GM19452 (cell line): Measurements from ENCODE around the gene ATP5PB.
A peak's percentile ranks its signal among the peaks of the same experiment; 100 is the strongest.

Source experiments
- ATAC-seq: cut with Tn5 transposase; IDR thresholded peaks from one replicate; pipeline ENCODE4 v1.9.1; 2021; ENCODE audit not compliant: unreplicated experiment

The ATP5PB gene, protein sequence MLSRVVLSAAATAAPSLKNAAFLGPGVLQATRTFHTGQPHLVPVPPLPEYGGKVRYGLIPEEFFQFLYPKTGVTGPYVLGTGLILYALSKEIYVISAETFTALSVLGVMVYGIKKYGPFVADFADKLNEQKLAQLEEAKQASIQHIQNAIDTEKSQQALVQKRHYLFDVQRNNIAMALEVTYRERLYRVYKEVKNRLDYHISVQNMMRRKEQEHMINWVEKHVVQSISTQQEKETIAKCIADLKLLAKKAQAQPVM

DNA sequence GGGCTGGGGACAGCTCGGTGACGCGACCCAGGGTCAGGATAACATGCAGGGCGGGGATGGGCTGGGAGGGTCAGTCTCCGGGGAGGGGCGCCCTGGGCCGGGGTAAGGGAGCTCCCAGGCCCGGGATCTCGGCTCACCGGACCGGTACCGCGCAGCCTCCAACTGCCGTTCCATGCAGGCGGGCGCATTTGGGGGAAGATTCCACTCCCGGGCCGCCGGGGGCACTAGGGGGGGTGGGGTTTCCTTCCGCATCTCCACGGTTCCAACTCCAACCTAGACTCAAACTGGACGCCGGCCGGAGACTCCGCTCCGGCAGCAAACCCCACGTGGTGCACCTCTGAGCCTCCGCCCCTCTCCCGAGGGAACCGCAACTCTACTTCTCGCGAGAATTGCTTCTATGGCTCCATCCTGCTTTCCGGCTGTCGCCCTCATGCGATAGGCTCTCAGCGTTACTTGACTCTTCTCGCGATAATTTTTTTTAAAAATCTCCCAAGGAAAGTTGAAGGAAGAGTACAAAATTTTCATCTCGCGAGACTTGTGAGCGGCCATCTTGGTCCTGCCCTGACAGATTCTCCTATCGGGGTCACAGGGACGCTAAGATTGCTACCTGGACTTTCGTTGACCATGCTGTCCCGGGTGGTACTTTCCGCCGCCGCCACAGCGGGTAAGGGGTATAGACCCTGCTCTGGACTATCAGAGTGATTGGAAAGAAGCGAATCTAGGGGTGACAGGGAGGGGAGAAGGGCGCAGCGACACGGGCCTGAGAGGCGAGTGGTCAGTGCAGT is at the start of gene ATP5PB, which contains the start of gene WDR77:
Gene ATP5PB, plus strand, starts transcription at position 547 of the 785 bp plus-strand sequence. Its CDS starts 78 bp downstream, at position 625.
Gene WDR77, minus strand, starts transcription at position 339 of the 785 bp plus-strand sequence. Its CDS starts 87 bp downstream, at position 252.
- peak; percentile 95 for ATAC-seq

- ATAC-seq = no peak
These were observed 49.3 kb upstream of the ATP5PB start for GRCh38 chr1:111399792-111400610.

- no peak for ATAC-seq
These were observed 47.2 kb upstream of the ATP5PB start for GRCh38 chr1:111402083-111402482.

DNA sequence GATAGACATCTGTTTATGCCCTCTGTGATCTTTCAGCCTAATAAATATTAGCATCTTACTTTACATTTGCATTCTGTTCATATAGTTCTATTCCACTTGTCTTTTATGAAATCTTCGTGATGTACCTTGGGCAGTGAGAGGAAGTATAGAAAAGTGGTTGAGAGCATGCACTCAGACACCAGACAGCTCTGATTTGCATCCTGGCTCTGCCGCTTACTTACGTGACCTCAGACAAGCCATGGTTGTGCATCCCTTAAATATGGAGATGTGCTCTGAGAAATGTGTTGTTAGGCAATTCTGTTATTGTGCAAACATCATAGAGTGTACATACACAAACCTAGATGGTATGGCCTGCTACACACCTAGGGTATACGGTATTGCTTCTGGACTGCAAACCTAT is 44.7 kb upstream of the ATP5PB start:
- no peak for ATAC-seq

DNA sequence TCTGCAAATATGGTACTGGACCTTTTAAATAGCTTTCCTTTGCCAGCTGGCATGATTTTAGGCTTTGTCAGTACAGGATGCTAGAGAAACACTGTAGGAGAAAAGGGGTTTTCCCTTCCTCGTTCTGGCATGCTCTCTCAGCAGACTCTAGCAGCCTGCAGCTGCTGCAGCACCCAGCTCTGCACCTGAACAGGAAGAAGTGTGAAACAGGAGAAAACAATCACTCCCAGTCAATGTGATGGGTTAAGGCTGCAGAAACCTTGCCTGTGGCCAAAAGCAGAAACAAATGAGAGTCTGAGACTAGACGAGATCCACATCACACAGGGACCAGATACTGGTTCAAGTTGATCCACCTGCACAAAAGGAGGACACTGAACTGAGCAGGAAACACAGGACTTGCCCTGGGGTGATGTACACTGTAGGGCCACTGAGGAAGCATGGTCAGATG is 42.9 kb upstream of the ATP5PB start:
- peak; percentile 98 for ATAC-seq

GRCh38 chr1:111407301-111407700 is 42.0 kb upstream of the ATP5PB start:
- no peak for ATAC-seq

GRCh38 chr1:111412839-111413238 is 36.4 kb upstream of the ATP5PB start:
- ATAC-seq = no peak

- ATAC-seq = no peak
These were observed 34.5 kb upstream of the ATP5PB start for GRCh38 chr1:111414756-111415155.

GRCh38 chr1:111415461-111415860 is 33.8 kb upstream of the ATP5PB start:
- no peak for ATAC-seq

DNA sequence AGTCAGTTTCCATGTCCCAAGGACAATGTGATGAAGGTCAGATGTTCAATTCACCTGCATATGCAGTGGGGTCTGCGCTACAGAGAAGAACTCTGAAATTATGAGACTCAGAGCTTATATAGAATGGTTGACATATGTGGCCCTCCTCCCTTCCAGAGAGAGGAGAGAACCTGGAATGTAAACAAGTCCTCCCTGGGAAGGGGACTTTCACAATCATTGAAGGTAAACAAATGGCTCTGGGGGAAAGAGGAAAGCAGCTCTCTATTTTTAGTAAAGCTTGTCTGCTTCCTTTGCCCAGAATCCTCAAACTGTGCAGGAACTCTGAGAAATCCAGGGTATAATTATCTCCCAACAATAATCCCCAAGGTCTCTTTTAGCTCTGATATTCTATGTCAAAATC is 31.5 kb upstream of the ATP5PB start:
- no peak for ATAC-seq

DNA sequence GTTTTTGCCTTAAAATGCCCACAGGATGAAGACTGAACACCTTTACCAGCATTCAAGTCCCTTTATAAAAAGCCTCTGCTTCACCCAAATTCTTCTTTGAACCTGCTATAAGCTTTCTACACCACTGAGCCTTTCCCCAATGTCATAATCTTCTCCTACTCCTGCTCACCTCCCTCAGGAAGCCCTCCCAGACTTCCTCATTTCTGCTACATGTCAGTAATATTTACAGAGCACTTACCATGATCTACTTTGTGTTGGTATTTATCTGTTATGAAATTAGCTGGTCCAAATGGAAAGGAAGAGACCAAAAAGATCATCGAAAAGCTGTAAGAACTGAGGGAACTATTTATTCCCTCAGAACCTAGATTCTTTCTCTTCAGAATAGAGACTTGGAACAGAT is 30.2 kb upstream of the ATP5PB start:
- no peak for ATAC-seq

DNA sequence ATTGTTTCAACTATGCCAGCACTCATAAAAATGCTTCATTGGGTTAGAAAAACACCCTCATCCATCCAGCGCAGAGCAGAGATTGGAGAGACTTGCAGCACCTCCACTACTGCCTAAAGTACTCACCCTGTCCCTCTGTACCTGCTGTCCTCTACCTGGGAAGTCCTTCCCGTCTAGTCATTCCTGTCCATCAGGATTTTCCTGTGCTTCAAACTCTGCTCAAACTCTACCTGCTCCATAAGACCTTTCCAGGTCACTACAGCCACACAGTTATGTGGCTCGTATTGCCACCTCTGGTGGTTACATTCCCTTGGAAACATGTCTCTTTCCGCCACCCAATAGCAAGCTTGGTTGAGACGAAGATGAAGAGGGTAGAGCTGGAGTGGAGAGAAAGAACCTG is 28.9 kb upstream of the ATP5PB start:
- no peak for ATAC-seq

DNA sequence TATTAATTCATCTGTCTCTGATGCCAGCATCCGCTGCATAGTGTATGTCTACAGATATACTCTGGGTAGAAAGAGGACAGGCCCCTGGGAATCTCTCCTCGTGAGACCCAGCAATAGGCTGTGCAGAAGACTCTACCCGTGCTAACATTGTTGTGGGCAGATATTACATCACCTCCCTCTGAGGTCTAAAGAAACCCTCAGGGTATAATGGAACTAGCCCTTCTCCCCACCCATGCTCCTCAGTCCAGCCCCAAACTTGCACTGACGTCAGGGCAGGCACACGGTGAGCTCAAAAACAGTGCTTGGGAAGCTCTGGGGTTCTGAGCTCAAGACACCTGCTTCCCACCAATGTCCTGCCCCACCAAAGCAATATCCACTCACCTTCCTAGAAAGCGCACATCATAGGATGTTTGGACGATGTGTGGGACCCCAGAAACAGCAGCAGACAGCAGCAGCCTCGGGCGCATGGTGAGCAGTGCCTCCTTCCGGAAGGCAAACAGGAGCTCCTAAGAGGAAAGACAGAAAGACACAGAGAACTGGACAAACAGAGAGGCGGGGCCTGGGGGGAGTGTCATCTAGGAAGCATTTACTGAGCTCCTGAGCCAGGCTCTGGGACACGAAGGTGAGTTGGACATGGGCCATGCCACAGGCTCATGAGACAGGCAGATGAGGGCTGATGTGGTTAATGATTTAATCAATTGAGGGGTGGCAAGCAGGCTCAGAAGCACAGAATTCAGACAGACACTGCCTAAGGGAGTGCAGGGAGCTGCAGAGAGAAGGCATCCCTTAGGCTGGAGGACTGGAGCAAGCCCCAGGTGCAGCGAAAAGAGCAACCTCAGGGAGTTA is 26.5 kb upstream of the ATP5PB start:
- ATAC-seq = no peak

DNA sequence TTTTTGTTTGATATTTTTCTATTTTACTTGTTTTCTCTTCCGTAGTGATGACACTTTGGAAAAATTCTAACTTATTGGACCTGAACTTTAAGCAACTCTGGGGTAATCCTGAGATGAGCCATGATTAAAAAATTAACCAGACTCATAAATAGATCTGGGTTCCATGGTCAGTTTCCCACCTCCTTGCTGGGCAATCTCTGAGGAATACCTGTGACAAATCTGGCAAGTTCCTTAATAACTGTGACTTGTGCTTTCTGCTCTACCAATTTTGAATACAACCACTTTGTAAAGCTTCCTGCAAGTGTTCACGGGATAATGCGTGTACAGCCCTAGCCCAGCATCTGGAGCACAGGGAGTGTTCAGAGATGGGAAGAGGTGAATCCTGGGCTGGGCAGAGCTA is 25.0 kb upstream of the ATP5PB start:
- ATAC-seq = no peak

GRCh38 chr1:111436726-111437125 is 12.5 kb upstream of the ATP5PB start:
- ATAC-seq = no peak

- no peak for ATAC-seq
These were observed 9.6 kb upstream of the ATP5PB start for GRCh38 chr1:111439461-111440351.

GRCh38 chr1:111441573-111442192 is 7.6 kb upstream of the ATP5PB start:
- ATAC-seq = no peak

DNA sequence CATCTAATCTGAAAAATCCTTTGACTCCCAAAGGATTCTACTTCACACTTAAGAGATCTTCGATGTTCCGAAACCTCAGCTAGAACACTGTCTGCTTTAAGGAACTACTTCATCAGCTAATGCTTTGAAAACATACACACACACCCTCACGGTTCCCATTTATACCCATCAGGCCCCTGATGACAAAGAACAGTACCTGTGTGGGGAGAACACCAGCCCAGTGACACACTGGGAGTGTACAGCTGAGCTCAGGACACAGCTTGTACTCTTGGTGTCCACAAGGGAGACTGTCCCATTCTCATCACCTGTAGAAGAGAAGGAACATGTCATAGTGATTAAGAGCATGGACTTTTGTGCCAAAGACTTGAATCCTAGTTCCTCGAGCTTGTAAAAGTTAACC is 6.8 kb upstream of the ATP5PB start:
- no peak for ATAC-seq

GRCh38 chr1:111444031-111444430 is 5.2 kb upstream of the ATP5PB start:
- no peak for ATAC-seq
